Ishikawa (cell line): ENCODE data around the gene EEF1E1.

Source experiments
- EGR1 ChIP-seq: IDR thresholded peaks from 2 replicates; pipeline ENCODE4 v1.6.1; 2012
- EP300 ChIP-seq: IDR thresholded peaks from 2 replicates; pipeline ENCODE4 v1.6.1; 2012; ENCODE audit warnings: borderline replicate concordance
- NFIC ChIP-seq: IDR thresholded peaks from 2 replicates; pipeline ENCODE4 v1.6.1; 2012
- REST ChIP-seq: IDR thresholded peaks from 2 replicates; pipeline ENCODE4 v1.6.1; 2012; ENCODE audit warnings: low read depth, mild to moderate bottlenecking
- USF1 ChIP-seq: IDR thresholded peaks from 2 replicates; pipeline ENCODE4 v1.6.1; 2012
- TF ChIP-seq, protein P1 (sequence below): IDR thresholded peaks from 2 replicates; pipeline ENCODE4 v1.6.1; 2012

DNA sequence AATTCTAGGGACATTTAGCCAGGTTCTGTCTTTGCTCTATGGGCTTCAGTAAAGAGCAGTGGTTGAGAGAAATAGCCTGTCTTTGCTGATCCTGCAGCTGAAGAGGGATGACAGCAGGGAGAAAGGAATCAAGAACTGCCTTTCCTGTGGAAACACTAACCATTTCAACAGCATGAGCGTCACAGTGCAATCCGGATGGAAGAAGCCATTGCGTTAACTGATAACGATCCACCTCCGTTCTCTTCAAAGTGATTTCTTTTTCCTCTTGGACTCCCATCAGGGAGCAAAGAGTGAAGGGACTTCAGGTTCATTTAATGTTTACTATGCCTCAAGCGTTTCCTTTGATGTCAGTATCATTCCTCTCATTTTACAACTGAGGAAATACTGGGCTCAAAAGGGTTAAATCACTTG, 35.2 kb upstream of the EEF1E1 start:
- TF ChIP-seq USF1: no peak
- TF ChIP-seq, protein P1, sequence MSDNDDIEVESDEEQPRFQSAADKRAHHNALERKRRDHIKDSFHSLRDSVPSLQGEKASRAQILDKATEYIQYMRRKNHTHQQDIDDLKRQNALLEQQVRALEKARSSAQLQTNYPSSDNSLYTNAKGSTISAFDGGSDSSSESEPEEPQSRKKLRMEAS: no peak
- TF ChIP-seq NFIC: no peak
- no peak for TF ChIP-seq REST
- TF ChIP-seq EP300: no peak
- TF ChIP-seq EGR1: no peak
